Measurements from ENCODE around the gene CAMTA1.

The CAMTA1 gene

GRCh38 chr1:7269525-7269924 lies 484.3 kb downstream of the CAMTA1 start:
- no peak for DNase-seq

DNA sequence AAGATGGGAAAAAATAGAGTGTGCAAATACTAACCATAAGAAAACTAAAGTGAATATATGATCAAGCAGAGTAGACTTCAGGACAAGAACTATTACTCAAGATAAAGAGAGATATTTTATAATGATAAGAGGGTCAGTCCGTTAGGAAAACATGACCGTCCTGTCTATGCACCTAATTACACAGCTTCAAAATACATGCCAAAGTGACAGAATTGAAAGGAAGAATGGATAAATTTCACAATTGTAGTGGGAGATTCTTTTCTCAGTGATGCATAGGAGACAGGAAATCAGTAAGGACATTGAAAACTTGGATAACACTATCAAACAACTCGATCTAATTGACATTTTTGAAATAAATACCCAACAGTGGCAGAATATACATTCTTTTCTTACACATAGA lies 489.0 kb downstream of the CAMTA1 start:
- no peak for DNase-seq

GRCh38 chr1:7278045-7278444 lies 492.8 kb downstream of the CAMTA1 start:
- DNase-seq: no peak

DNA sequence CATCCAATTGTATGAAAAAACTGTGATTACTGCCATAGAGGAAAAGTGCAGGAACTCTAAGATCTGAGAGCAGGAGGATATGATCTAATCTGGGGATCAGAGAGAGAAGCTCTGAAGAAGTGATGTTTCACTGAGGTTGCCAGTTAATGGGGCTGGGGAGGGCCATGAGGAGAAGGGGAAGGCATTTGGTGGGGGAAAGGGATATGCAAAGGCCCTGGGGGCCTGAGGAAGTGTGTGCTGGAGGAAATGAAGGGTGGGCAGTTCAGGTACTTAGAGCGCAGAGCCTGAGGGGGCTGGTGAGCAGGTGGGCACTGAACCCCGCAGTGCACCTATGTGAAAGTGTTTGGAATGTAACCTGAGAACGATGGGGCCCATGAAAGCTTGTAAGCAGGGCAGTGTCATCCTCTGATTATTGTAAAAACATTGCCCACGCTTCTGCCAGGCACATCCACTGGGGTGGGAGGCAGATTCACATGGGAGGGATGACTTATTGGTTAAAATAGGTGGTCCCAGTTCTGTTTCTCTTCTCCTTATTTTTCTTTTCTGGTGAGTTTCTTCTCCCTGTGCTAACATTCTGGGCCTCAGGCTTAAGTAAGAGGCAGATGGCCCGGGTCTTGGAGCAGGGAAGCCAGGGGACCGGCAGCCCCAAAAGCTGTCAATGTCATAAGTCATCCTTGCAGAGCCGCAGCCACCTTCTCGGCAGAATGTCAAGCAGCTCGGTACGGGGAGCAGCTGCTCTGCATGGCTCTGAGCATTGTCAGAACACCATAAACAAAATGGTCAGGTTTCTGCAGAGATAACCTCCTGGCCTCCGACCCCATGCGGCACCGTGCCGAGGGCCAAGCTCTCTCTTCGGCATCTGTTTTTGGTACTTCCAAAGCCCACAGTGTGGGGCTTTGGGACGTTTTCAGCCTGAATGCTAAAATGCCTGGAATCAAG lies 493.8 kb downstream of the CAMTA1 start:
- DNase-seq: no peak

DNA sequence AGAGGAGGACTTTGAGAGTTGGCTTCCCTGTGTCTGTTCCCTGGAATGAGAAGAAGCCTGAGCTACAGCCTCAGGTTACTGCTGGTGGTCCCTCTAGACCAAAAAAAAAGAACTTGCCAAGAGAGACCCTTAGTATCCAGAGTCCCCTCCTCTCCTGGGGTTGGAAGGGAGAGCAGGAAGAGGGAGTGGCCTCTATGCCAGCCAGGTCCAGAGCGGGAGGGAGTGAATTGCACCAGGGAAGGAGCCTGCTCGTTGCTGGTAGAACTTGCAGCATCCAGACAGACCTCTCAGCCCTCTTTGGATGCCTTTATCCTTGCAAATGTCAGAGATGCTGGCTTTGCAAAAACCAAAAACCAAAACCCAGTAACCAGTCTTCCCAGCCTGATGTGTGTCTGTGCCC lies 494.5 kb downstream of the CAMTA1 start:
- DNase-seq: no peak

DNA sequence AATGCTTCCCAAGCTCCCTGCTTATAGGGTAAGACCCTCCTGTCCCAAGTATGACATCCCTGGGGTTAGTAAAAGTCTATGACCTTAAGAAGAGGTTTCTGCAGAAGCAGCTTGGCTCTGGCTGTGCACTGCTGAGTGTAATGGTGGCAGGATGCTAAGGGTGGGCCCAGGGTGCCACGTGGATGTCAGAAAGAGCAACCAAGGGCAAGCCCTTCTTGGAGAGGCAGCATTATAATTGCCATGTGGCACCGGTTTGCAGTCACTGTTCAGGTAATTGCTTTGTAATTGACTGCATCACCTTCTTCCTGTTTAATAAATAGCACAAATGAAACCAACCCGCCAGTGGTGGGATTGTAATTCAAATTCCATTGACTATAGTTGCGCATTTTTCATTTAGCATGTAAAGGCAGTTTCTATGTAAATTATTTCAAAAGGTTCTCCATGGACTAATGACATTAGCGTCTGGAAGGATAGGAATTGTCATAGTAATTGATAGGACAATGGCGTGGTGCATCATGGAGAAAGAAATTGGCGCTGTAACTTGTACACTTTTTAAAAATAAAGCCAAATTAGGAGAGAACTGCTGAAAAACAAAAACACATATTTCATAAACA lies 495.2 kb downstream of the CAMTA1 start:
- no peak for DNase-seq

DNA sequence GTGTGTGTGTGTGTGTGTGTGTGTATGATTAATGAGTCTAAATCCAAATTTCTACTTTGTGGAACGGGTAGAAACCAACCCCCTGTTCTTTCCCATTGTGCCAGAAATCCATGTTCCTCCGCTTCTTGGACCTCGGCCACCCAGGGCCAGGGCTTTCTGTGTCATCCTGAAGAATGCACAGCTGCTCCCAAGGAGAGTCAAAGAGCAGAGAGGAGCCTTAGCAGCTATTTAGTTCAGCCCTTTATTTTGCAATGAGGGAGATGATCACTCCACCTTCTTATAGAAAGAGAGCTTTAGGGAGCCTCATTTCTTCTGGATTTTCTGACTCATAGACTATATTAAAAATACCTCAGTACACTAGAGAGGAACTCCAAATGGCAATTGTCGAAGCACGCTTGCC lies 496.6 kb downstream of the CAMTA1 start:
- DNase-seq: no peak

DNA sequence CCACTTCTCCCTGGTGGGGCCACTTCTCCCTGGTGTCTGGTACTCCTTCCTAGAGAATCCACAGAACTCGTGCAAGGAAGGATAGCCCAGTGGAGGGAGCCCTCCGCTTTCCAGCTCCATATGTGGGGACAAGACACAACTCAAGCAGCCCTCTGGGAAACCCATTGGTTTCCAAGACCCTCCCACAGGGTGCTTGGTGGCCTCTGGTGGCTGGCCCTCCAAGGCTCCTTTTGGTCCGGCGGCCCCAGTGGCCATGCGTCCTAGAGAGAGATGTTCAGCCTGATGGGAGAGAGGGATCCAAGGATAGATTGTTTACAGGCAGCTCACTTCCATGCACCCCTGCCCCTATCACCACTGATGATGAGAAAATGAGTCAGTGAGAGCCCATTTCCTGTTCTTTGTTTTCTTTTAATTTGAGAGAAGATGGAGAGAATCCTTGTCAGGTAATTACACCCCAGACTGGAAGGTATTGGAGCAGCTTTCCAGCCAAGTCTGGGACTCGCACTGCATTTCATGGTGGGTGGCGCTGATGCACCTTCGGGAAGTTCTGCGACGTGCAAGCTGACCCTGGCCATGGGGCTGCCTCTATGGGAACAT lies 499.7 kb downstream of the CAMTA1 start:
- no peak for DNase-seq

DNA sequence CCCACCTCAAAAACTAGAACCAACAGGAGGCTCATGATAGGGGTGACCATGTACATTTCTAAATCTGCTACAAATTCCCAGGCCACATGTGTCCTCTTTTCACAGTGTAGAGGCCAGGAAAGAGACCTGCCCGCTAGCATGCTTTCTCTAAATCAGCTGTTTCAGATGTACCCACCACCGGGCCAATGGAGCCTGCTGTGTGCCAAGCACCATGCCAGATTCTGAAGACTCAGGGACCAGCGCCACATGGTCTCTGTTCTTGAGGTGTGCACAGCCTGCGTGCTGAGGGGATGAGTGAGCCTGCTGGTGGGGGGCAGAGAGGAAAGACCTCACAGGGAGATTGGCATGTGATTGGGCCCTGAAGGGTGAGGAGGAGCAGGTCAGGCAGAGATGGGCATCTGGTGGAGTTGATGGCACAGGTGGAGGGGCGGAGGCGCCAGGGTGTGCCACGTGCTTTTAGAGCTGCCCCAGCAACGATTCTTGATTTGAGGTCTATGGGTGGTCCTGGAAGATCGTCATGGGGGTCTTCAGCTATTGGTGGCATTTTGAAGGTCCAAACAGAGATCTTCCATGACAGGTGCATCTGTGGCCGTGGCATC lies 500.7 kb downstream of the CAMTA1 start:
- DNase-seq: no peak

GRCh38 chr1:7287013-7287412 lies 501.8 kb downstream of the CAMTA1 start:
- DNase-seq: no peak

DNA sequence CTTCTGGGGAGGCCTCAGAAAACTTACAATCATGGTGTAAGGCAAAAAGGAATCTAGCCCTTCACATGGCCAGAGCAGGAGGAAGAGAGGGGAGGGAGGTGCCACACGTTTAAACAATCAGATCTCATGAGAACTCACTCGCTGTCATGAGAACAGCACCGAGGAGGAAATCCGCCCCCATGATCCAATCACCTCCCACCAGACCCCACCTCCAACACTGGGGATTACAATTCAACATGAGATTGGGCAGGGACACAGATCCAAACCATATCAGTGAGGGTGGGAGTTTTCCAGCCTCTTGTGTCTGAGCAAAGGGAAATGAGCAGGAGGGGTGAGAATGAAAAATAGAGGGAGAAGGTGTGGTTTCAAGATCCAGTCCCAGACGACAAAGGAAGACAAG lies 503.7 kb downstream of the CAMTA1 start:
- no peak for DNase-seq

DNA sequence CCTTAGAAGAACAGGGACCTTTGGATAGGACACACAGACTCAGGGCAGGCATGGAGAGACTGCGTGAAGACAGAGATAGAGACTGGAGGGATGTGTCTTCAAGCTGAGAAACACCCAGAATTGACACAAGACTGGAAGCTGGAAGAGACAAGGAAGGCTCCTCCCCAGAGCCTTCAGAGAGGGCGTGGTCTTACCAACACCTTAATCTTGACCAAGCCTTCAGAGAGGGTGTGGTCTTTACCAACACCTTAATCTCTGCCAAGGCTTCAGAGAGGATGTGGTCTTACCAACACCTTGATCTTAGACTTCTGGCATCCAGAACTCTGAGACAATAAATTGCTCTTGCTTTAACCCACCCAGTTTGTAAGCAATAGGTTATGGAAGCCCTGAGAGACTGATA lies 504.4 kb downstream of the CAMTA1 start:
- DNase-seq: no peak

DNA sequence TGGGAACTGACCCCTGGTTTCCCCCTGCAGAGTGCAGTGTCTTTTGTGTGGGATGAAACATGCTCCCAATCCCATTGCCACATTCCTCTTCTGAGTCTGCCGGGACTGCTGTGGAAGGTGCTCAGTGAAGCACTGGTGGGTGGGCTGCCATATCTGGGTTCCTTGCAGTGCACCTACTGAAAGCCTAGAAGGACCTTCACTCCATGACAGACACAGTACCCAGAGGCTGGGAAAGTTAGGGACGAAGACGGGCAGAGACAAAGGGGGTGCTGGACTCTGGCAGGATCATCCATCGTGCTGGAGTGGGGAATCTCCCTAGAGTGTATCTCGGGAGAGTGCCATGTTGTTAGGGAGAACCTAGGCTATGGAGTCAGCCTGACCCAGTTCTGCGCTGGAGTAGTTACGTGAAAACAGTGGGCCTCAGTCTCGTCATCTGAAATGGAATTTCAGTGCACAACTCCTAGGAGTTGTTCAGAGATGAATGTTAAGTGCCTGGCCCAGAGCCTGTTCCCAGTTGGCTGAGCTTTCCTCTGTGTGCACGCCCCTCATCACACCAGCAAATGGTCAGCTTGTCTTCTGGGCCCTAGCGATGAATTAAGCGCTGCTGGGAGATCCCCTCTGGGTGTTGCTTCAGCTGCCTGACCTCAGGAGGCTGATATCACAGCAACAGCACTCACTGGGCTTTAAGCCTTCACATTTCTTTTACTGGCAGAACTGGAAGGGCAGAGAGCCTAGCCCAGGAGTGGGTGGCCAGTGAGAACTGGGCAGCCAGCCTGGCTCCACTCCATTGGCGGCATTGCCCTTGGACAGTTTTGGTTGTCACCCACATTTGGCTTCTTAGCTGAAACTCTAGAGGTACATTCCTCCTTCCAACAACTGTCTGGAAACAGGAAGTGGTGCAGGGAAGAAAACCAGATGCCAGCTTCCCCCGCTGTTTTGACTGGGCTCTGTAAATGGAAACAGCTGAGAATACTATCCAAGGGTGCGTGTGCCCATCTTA lies 506.0 kb downstream of the CAMTA1 start:
- no peak for DNase-seq

DNA sequence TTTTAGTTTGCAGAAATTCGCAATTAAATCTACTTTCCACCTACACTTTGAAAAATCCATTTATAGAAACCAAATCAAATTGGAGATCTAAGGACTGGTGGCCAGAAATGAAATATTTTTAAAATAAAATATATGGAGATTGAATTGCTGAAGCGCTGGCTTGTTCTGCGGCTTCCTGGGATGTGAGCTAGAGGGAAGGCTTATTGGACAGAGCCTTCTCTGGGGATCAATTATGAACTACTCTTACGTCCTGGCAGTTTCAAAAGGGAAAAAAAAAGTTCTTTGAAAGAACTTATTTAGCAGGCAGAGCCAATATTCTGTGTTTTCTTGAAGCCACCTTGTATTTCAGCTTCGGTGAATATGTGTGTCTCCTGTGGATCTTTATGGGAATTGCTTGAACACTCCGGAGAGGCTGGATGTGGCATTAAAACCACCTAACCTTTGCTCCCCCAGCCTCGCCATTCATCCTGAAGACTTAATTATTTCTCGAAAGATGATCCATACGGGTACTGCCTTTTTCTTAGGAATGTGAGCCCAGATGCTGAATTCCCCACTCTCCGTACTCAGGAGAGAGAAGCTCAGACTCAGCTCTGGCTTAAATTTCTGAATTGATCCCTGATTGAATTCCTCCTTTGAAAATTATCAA lies 506.9 kb downstream of the CAMTA1 start:
- DNase-seq: no peak

DNA sequence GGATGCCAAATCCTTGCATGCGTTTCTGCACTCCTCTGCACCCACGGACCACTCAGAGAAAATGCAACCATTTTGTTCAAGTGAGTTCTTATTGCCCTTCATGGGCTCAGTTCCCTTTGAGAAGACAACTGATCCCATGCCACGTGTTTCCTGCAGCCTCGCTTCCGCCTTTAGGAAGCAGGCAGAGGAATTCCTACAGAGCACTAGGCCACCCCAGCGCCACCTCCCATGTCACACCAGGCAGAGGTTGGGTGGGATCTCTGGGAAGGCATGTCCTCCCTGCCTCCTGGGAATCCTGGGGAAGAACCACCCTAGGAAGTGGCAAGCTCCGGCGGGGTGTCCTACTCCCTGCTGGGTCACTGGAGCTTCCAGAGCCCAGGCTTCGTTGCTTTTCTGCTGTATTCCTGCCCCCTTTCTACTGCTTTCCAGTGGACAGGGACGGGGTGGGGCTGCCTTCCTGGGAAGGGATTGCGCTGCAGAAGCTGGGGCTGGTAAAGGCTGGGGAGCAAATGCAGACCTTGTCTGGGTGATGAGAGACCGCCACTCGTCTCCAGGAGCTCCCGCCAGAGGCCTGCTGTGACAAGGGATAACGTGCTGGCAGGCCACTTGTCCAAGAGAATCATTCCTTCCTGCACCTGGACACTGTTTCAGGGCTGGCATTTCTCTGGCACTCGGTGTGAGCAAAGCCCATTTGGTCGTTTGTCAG lies 507.6 kb downstream of the CAMTA1 start:
- no peak for DNase-seq

DNA sequence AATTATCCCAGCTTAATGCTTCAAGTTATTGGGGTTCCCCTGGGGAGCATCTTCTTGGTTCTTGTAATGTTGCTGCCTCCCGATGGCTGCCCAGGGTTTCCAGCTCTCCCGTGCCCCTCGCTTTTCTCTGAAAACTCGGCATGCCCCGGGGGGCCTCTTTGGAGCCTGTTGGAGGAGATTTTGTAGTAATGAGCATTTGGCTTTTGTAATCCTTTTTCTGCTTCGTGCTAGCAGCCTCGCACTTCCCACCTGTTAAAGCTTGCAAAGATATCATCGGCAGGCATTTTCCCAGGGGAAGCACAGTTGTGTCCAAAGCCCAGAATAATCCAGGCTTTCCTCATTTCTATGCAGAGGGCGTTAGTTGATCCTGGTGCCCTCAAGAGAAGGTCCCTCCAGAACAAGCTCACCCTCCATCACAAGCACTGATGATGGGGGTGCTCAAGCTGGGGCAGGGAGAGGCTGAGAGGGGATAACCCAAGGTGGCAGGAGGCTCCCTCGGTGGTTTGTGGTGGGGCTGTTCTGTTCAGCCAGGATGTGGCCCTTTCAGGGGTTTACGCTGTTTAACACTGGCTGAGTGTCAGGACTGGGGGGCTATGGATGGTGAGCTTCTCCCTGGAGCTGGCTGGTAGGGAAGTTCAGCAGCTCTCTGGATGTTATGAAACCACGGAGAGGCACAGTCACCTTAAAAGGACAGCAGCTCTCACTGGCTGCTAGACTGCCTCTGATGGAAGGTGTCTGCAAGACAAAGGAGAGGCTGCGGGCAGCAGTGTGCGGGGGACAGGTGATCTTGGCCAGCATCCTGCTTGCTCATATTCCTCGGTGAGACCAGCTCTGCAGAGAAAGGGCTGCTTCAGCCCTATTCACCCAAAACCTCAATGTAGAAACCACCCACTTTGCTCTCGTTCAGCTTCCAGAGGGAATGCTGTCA lies 508.7 kb downstream of the CAMTA1 start:
- no peak for DNase-seq

DNA sequence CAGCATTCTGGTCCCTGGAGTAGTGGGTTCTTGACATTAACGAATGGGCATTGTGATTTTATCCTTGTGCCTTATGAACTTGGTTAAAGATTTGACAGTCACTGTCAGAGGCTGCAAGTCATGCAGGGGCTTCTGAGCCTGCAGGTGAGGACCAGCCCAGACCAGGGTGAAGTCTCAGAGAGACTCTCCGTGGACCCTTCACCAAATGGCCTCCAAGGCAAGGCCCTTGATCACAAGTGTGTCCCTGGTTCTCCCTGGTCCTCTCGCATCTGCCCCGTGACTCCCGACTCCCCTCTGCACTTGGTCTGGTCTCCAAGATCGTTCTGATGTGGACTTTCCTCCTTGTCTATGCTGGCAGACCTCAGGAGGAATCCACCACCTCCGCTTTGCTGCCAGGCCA lies 509.4 kb downstream of the CAMTA1 start:
- no peak for DNase-seq

DNA sequence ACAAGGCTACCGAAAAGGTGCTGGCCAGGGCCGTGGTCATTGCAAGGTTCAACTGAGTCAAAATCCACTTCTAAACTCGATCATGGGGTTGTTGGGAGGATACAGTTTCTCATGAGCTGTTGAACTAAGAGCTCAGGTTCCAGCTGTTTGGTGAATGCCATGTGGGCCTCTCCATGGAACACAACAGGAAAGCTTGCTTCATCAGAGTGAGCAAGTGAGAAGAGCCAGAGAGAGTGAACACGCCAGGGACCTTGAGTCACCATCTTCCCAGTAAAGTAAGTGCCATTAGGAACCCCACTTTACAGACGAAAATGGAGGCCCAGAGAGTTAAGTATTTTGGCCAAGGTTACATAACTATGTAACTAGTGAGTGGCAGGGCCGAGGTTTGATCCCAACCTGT lies 510.7 kb downstream of the CAMTA1 start:
- no peak for DNase-seq

- DNase-seq: no peak
These were observed 511.7 kb downstream of the CAMTA1 start for GRCh38 chr1:7296968-7297367.

DNA sequence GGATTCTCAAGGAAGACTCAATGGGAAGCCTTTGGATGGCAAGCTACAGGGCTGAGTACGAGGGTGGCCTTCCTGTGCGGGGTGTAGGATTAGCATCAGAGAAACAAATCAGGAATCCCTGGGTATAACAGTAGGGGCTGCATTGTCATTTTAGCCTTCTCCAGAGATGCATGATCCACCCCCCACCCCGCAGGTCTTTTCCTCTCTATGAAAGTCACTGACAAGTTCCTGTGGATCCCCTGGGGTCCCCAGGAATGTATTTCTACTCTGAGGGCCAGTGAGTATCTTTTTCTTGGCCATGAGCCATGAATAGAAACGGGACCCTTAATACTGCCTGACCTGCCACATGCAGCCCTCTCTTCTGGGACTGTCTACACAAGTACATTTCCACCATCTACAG lies 512.9 kb downstream of the CAMTA1 start:
- DNase-seq: no peak
